ENCODE data around the gene GPR45.
"Not testable (repeated sequence)": the region's sequence is repeated elsewhere in the genome, so short reads cannot be mapped to it uniquely, and the experiment has no call there.

GPR45 gene

DNA sequence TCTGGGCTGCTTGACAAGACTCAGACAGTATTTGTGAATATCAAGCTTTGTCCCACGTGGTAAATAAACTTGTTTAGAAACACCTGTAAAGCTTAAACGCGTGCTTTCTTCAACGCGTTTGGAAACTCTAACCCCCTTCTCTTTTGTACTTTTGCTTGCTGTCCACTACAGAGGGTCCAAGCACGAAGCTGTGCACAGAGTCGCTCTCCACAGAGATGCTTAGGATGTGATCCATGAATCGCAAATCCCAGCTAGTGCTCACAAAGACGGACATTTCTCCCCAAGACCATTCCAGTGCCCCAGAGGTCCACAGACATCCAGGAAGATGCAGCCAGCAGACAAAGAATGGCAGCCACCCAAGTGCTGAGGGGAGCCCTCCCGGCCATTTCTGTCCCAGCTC, at the start of gene GPR45:
Gene GPR45 (plus strand): TSS at position 301 of the 400 bp plus-strand sequence. CDS start 116 bp downstream, outside the sequence.
- no peak for DNase-seq

- DNase-seq, result no peak
These were observed 47.4 kb upstream of the GPR45 start for GRCh38 chr2:105194022-105194675.

DNA sequence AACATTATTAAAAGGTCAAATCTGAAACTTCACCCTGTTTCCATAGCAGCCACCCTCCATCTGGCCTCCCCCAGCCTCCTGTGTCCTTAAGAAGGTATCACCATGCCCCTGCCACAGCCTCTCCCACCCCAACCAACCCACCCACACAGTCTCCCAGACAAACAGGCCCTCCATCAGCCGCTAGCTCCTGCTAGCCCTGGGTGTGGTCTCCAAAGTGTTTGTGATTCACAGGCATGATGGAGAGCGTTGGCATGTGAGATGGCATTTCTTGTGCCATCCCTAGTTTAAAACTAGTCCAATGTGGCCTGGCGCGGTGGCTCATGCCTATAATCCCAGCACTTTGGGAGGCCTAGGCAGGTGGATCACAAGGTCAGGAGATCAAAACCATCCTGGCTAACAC, 44.9 kb upstream of the GPR45 start:
- no peak for DNase-seq

- DNase-seq, result no peak
These were observed 25.9 kb upstream of the GPR45 start for GRCh38 chr2:105215586-105216192.

DNA sequence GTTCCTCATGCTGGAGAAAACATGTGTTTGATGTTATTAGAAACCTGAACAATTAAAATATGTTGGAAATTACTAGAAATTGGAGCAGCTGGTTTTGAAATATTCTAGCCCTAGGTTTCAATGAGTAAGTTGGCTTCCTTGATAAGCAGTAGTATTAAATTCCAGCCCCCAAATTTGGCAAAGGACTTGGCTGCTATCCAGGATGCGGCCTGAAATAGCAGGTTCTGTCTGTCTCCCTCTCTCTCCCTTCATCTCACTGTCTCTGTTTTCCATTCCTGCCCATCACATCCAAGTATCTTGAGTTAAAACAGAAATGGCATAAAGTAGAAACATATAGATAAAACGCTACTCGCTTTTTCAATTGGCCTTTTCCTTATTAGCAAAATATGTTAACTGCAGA, 20.9 kb upstream of the GPR45 start:
- DNase-seq, result no peak

GRCh38 chr2:105224444-105224843, 17.1 kb upstream of the GPR45 start:
- DNase-seq, result no peak

GRCh38 chr2:105231232-105231619, 10.3 kb upstream of the GPR45 start:
- DNase-seq, result no peak

DNA sequence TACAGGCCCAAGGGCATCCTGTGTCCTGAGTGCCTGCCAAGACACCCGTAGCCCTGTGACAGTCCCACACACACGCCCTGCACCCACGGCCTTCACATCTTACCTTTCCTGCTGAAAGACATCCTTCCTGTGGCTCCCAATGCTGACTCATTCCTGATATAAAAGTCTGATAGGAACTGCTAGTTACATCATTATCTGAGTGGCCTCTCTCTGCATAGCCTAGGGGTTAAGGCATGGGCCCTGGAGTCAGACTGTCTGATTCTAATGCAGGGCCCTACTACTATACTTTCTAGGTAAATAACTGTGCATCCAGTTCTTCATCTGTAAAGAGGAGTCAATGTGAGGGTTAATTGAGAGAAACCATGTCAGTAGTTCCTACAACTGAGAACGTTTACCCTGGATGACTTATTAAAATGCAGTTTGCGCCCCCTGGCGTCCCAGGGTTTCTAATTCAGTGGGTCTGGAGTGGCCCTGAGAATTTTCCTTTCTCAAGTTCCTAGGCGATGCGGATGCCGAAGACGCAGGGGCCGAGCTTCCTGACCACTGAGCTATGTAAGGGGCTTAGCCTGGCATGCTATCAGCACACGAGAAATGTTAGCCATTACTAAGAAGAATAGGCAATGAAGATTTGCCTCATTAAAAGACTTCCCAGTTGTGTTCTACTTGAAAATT, 6.0 kb upstream of the GPR45 start:
- peak; percentile 84 for DNase-seq

- DNase-seq, result no peak
These were observed 5.5 kb upstream of the GPR45 start for GRCh38 chr2:105236060-105236424.

DNA sequence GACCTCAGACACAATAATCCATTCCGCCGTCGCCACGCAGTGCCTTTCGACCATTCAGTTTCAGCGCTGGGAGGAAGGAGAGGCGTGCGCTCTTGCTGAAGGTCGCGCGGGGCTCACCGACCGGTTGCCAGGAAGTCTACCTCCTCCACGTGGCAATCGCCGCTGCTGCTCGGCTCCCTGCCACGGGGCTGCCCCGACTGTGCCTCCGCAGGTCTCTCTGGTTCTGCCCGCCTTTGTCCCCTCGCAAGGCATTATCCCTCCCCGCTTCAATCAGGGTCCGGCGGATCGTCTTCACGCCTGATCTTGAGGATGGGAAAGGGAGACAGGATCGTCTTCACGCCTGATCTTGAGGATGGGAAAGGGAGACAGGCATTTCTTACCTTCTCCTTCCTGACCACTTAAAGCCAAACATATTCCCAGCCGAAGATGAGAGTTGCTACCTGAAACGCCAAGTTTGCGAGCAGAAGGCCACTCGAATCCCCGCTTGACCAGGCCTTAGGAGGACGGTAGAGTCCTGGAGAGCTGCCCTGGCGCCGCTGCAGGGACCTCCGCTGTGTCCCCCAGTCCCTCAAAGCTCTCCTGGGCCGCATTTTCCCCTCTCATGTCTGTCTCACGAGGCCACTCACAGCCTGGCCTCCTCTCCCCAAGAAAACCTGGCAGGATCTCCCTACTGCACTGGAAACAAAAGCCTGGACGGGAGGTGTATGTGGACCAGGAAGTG, 4.3 kb upstream of the GPR45 start:
- DNase-seq, result no peak

DNA sequence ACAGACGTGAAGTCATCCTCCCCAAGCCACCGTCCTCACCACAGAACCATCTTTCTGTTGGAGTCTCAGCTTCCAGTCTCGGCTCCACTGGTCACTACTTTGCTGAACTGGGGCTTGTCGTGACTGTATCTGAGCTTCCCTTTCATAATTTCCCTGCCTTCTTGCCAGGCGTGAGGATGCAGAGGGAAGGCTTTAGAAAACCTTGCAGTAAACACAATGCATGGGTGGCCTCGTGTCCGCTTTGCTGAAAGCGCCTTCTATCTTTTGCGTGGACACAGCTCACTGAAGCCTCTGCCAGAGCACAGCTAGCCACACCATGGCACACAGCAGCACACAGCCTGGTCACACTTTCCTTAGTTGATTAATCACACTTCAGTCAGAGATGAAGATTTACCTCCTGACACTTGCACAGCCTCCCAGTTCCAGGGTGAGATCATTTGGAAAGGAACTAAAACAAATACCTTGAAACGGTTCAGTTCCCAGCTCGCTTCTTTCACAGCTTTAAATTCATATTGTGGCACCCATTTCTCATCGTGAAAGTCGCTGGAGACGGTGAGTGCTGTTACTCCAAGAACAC, 2.8 kb upstream of the GPR45 start:
- DNase-seq, result no peak

DNA sequence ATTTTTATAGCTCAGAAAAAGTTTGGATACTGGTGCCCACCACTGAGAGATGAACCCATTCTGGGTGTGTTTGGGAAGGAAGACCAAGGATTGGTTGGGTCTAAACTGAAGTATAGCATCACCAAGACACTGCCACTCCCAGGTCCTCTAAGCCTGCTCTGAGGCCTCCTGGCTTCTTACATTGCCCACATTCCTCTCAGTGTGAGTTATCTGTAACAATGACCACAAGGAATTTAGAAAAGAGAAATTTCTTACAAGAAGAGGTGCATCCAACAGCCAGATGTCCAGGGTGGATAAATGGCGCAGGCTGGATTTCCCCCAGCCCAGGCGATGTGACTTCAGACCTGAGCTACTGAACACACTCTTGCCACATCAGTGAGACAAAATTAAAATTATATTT, 1.6 kb upstream of the GPR45 start:
- no peak for DNase-seq

DNA sequence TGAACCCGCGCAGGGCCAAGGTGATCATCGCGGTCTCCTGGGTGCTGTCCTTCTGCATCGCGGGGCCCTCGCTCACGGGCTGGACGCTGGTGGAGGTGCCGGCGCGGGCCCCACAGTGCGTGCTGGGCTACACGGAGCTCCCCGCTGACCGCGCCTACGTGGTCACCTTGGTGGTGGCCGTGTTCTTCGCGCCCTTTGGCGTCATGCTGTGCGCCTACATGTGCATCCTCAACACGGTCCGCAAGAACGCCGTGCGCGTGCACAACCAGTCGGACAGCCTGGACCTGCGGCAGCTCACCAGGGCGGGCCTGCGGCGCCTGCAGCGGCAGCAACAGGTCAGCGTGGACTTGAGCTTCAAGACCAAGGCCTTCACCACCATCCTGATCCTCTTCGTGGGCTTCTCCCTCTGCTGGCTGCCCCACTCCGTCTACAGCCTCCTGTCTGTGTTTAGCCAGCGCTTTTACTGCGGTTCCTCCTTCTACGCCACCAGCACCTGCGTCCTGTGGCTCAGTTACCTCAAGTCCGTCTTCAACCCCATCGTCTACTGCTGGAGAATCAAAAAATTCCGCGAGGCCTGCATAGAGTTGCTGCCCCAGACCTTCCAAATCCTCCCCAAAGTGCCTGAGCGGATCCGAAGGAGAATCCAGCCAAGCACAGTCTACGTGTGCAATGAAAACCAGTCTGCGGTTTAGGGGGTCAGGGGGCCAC, 897 bp downstream of the GPR45 start:
- DNase-seq, result no peak

GRCh38 chr2:105243961-105244360, 2.4 kb downstream of the GPR45 start:
- no peak for DNase-seq

GRCh38 chr2:105244451-105244850, 2.9 kb downstream of the GPR45 start:
- no peak for DNase-seq

GRCh38 chr2:105248316-105249070, 7.0 kb downstream of the GPR45 start:
- no peak for DNase-seq

DNA sequence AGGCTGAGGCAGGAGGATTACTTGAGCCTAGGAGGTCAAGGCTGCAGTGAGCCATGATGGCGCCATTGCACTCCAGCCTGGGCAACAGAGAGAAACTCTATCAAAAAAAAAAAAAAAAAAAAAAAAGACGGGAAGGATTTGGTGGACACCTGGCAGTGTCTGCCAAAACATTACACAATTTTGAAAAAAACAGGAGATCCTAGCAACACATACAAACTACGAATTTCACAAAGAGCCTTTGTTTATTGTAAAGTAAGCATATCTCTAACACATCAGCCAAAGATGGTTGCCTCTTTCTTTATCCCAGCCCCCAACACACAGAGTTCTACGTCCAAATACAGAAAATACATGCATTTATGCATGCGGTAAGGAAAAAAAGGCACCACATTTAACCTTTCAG, 7.6 kb downstream of the GPR45 start:
- no peak for DNase-seq

DNA sequence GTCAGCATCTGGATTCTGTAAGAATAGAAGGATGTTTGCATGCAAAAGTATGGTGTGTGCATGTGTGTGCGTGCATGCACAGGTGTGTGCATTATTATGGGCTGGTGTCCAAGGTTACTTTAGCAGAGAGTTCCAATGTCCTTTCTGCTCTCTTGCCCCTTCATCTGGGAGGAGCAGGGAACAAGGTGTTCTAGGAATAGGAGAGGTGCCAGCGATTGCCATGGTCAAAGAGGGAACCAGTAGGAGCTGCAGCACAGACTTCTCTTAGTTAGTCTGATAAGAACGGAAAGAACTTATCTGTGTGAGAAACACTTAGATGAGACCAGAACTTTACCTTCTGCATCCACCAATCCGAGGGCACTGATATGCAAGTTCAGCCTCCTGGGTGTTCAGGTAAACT, 8.3 kb downstream of the GPR45 start:
- DNase-seq, result no peak

GRCh38 chr2:105251016-105251648, 9.6 kb downstream of the GPR45 start:
- DNase-seq, result not testable (repeated sequence)

DNA sequence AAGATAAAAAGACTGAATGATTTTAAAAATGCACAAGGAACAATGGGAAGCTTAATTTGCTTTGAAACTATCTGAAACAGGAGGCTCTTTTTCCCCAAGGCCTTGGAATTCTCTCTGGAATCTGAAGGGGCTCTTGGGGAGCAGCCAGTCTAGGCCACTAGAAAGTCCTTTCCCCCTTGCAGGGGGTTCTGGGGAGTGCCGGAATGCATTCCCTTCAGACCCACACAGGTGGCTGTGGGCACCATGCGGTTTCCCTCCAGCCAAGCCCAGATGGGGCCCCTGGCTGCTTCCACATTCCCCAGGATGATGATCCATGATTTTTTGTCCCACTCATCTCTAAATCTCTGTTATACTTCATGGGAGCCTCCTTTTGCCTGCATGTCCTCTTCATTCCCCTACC, 10.7 kb downstream of the GPR45 start:
- DNase-seq, result no peak

- no peak for DNase-seq
These were observed 13.1 kb downstream of the GPR45 start for GRCh38 chr2:105254531-105255210.
